Articular chondrocyte of knee joint (primary cell): Measurements from ENCODE around the gene DTWD2. TPM values are rescaled to one million over a fixed set of nuclear protein-coding genes. Genes with fewer than 3 reads are reported as not detected.

Source experiments
- small RNA-seq: library from RNA; depleted of rRNA; stranded (forward); fragments of <200 nt; gene quantifications from one replicate; pipeline ENCODE3, GENCODE V24; 2012
- total RNA-seq: library from RNA; depleted of rRNA; stranded (reverse); fragments of >200 nt; gene quantifications from 2 replicates; pipeline ENCODE4 v1.2.3, GENCODE V29; 2012

DTWD2 gene, protein sequence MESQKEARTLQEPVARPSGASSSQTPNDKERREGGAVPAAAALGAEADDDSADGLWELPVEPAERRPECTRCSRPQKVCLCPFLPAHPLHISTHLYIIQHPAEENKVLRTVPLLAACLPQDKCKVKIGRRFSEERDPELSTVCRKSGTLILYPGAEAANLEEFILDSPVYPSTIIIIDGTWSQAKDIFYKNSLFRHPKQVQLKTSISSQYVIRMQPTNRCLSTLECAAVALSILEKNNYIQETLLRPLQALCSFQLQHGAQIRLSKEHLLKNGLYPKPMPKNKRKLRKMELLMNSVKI
- total RNA-seq, result 7.3 and 8.0 TPM in 2 replicates

DNA sequence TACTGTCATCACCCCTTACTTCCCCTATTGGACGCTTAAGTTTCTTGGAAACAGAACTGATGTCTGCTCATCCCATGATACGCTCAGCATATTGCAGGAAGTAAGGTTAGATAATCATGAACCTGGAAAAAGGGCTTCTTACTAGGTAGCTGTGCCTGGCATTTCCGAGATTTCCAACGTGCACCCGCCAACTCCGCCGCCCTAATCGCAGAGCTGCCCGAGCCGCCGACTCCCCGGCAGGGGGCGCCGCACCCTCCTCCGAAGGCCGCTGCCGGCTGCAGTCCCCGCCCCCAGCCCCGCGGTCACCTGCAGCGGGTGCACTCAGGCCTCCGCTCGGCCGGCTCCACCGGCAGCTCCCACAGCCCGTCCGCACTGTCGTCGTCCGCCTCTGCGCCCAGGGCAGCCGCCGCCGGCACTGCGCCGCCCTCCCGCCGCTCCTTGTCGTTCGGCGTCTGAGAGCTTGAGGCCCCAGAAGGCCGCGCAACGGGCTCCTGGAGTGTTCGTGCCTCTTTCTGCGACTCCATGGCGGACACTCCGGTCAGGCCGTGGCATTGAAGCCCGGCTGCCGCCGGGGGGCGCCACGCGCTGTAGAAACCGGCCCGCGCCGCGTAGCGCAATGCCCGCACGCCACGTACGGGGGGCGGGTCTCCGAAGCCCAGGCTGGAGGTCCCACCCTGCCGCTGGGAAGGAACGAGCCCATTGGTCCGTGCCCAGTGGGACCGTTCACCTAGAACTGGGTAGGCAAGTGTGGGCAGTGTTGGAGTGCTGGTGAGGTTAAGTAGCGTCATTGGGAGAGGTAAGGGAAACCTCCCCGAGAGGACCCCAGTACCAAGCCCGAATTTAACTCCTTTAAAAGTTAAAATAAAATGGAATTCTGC lies at the start of gene DTWD2:
Gene DTWD2, minus strand, starts transcription at position 560 of the 878 bp plus-strand sequence. Its CDS starts 36 bp downstream, at position 524.

Small RNA genes within 50 kb of the gene (small RNA-seq; reads per million reads assigned to genes)
- gene RNU6-373P, result not detected

Other genes with a start within 250 kb of the DTWD2 start
- 61.4 and 63.2 TPM in 2 replicates for gene DMXL1, start 82.5 kb upstream of the DTWD2 start, total RNA-seq